ENCODE measurements around the gene ITGB2. TPM values are rescaled to one million over a fixed set of nuclear protein-coding genes. Genes with fewer than 3 reads are reported as not detected.

ITGB2 gene
- total RNA-seq, 2 donors from 2014 or later = 1.6 to 2.3 TPM

- H3K4me3 Mint-ChIP-seq = no peak overlapping the region
These were observed 57.6 kb downstream of the ITGB2 start for GRCh38 chr21:44862869-44863685.

GRCh38 chr21:44858791-44859190 lies 61.9 kb downstream of the ITGB2 start:
- Mint-ChIP-seq H3K9me3 (no peaks in the 10 kb centered on the region), H3K27ac (no peak overlapping the region), H3K27me3 (ENCODE audit: insufficient read depth) (no peaks in the 10 kb centered on the region), H3K36me3 (ENCODE audit: low read depth) (peaks cover 85% of the 10 kb centered on the region), H3K4me3 (no peak overlapping the region), H3K4me1 (peaks cover 2% of the 10 kb centered on the region)
- Histone ChIP-seq H3K27ac (ENCODE audit: low read depth, low read length) (no peak overlapping the region), H3K36me3 (ENCODE audit: control insufficient read depth, insufficient read depth, low read length) (peaks cover 78% of the 10 kb centered on the region), H3K9ac (ENCODE audit: extremely low read depth, low read length, poor library complexity, severe bottlenecking) (no peak overlapping the region), H3K27me3 (ENCODE audit: control insufficient read depth, insufficient read depth, low read length, poor library complexity, severe bottlenecking) (no peaks in the 10 kb centered on the region), H3K4me3 (ENCODE audit: low read length) (no peak overlapping the region), H3K9me3 (ENCODE audit: control insufficient read depth, low read length) (no peaks in the 10 kb centered on the region), H3K4me1 (ENCODE audit: control insufficient read depth, insufficient read depth, low read length) (no peaks in the 10 kb centered on the region)
- DNase-seq = no peak
- TF ChIP-seq CTCF (conservative IDR thresholded peaks at IDR 0.05) = no peak
- 93 to 98% methylated on average over 6 to 10 of the region's 10 CpGs for WGBS, 2 experiments (ENCODE audit: insufficient coverage in 1 of 2, insufficient read length in 1 of 2)

More at GRCh38 chr21:44862869-44863685, 57.6 kb downstream of the ITGB2 start:
- no peaks in the 10 kb centered on the region for H3K9me3 ChIP-seq (ENCODE audit: control insufficient read depth, low read length)
- Mint-ChIP-seq H3K27me3 (ENCODE audit: insufficient read depth) (no peaks in the 10 kb centered on the region), H3K27ac (no peak overlapping the region), H3K4me1 (peaks cover 29% of the 10 kb centered on the region), H3K9me3 (no peaks in the 10 kb centered on the region), H3K36me3 (ENCODE audit: low read depth) (peaks cover 76% of the 10 kb centered on the region)
- H3K4me1 ChIP-seq (ENCODE audit: control insufficient read depth, insufficient read depth, low read length) = peaks cover 12% of the 10 kb centered on the region
- no peak overlapping the region for H3K9ac ChIP-seq (ENCODE audit: extremely low read depth, low read length, poor library complexity, severe bottlenecking)
- WGBS, 2 experiments (ENCODE audit: insufficient coverage in 1 of 2, insufficient read length in 1 of 2) = 95 to 96% methylated on average over 19 to 25 of the region's 25 CpGs
- H3K27ac ChIP-seq (ENCODE audit: low read depth, low read length) = no peak overlapping the region
- no peak for DNase-seq
- no peak overlapping the region for H3K4me3 ChIP-seq (ENCODE audit: low read length)
- TF ChIP-seq CTCF (conservative IDR thresholded peaks at IDR 0.05) = no peak
- H3K36me3 ChIP-seq (ENCODE audit: control insufficient read depth, insufficient read depth, low read length) = peaks cover 74% of the 10 kb centered on the region
- H3K27me3 ChIP-seq (ENCODE audit: control insufficient read depth, insufficient read depth, low read length, poor library complexity, severe bottlenecking) = no peaks in the 10 kb centered on the region

GRCh38 chr21:44858291-44858690 lies 62.4 kb downstream of the ITGB2 start:
- TF ChIP-seq CTCF (conservative IDR thresholded peaks at IDR 0.05) = no peak
- no peaks in the 10 kb centered on the region for H3K9me3 Mint-ChIP-seq
- H3K4me3 Mint-ChIP-seq = no peak overlapping the region
- H3K27me3 ChIP-seq (ENCODE audit: control insufficient read depth, insufficient read depth, low read length, poor library complexity, severe bottlenecking) = no peaks in the 10 kb centered on the region
- peaks cover 2% of the 10 kb centered on the region for H3K4me1 Mint-ChIP-seq
- H3K4me3 ChIP-seq (ENCODE audit: low read length) = no peak overlapping the region
- no peaks in the 10 kb centered on the region for H3K9me3 ChIP-seq (ENCODE audit: control insufficient read depth, low read length)
- H3K36me3 ChIP-seq (ENCODE audit: control insufficient read depth, insufficient read depth, low read length) = peaks cover 77% of the 10 kb centered on the region
- H3K9ac ChIP-seq (ENCODE audit: extremely low read depth, low read length, poor library complexity, severe bottlenecking) = no peak overlapping the region
- 95 to 100% methylated on average over 11 to 15 of the region's 15 CpGs for WGBS, 2 experiments (ENCODE audit: insufficient coverage in 1 of 2, insufficient read length in 1 of 2)
- peaks cover 84% of the 10 kb centered on the region for H3K36me3 Mint-ChIP-seq (ENCODE audit: low read depth)
- DNase-seq = no peak
- no peak overlapping the region for H3K27ac ChIP-seq (ENCODE audit: low read depth, low read length)
- H3K27ac Mint-ChIP-seq = no peak overlapping the region
- H3K27me3 Mint-ChIP-seq (ENCODE audit: insufficient read depth) = no peaks in the 10 kb centered on the region
- H3K4me1 ChIP-seq (ENCODE audit: control insufficient read depth, insufficient read depth, low read length) = no peaks in the 10 kb centered on the region
